Astrocyte of the spinal cord (primary cell): Measurements from ENCODE around the gene LMAN1L.

Experiments used
- DNase-seq: peaks from one replicate; pipeline ENCODE4 v3.0.0; 2011; ENCODE audit warnings: low read depth, low spot score
- H3K4me3 ChIP-seq: 2 replicates; pipeline ENCODE4 v1.5.1; 2011; ENCODE audit warnings: low read depth, mild to moderate bottlenecking, low read length, moderate library complexity
- CTCF ChIP-seq: IDR thresholded peaks from 2 replicates; pipeline ENCODE4 v1.5.1; 2012; ENCODE audit warnings: low read depth, mild to moderate bottlenecking, low read length, inconsistent platforms
- in situ Hi-C: cut with HindIII; loops from 2 replicates; pipeline ENCODE4 v1.10.0; 2017; ENCODE audit warnings: low sequenced_read_pairs

The LMAN1L gene

GRCh38 chr15:74868059-74868458, 55.4 kb downstream of the LMAN1L start:
- no peak overlapping the region for H3K4me3 ChIP-seq
- DNase-seq = no peak
- no peak for TF ChIP-seq CTCF
- in situ Hi-C loops = no loop called here

DNA sequence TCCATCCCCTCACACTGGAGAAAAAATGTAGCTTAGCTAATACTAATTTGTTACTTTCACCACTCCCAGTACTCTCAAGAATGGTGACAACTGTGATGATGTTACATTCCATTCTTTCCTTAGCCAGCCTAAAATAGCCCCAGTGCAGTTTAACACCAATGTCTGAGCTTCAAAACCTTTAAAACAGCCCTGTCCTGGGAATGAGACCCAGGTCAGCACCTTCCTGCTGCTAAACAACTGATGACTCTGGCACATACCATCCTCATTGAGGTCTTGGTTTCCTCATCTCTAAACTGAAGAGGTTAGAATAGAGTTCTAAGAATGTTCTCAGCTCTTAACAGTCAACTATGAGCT, 56.7 kb downstream of the LMAN1L start:
- in situ Hi-C loops = no loop called here
- H3K4me3 ChIP-seq = no peak overlapping the region
- TF ChIP-seq CTCF = no peak
- DNase-seq = no peak

DNA sequence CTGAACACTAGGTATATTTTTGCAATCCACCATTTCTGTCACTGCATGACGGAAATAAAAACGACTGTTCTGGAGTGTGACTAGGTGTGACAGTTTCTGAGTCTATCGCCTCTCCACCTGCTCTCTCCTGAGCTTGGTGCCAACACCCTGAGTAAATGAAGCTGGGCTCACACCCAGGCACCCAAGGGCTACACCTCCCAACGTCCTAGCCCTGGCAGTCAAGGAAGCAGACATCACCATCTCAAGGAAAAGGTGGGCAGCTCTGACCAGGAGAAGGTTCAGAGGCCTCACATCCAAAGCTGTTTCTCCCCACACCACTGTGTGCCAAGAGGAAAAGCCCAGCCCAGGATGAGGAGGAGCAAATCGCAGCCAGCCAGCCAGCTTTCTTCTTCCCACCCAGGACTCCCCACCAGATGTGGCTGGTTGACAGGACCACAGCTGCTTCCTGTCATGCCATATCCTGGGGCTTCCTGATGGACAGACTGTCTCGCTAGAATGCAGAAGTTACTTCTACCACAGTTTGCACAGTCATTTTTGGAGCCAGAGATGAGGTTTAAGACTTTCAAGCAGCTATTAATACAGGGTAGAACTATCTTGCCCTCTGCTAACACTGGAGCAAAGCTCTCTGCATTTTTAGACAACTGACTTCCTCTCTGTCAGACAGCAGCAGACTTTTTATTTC, 57.2 kb downstream of the LMAN1L start:
- TF ChIP-seq CTCF = no peak
- no peak for DNase-seq
- H3K4me3 ChIP-seq = no peak overlapping the region
- in situ Hi-C loops = no loop called here

DNA sequence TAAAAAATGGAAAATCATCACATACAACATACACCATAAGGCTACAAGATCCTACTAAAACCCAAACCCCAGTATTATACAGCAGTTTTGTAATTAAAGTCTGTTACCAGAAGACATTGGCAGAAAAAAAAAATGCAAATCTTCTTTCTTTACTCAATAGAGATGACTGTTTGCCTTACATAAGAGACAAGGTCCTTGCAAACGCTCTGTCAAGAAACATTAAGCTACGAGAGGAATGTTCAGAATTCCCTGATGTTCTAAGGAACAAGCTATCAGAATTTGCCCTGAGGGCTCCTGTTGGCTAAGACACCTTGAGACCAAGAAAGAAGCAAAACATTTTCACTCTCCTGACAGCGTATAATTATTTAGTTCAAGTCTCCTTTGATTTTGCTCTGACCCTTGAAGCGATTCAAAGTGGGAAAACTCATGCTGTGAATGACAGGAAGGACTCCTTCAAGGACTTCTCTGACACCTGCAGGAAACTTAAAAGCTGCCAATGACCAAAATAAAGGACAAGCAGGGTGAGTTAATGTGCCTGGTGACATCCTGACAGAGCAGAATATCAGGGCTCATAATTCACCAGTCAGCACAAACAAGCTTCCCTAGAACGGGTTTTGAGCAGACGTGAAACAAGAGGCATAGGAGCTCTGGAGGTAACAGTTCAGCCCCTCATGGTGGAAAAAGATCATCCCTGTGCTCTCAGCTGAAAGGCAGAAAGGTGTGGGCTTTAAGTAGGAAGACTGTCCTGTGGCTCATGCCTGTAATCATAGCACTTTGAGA, 58.0 kb downstream of the LMAN1L start:
- TF ChIP-seq CTCF = no peak
- in situ Hi-C loops = no loop called here
- DNase-seq = no peak

GRCh38 chr15:74872702-74873035, 60.0 kb downstream of the LMAN1L start:
- TF ChIP-seq CTCF = no peak
- in situ Hi-C loops = no loop called here
- peak overlapping the region; percentile 85 for H3K4me3 ChIP-seq
- DNase-seq = no peak

More for the DNA sequence above, 58.0 kb downstream of the LMAN1L start:
- no peak overlapping the region for H3K4me3 ChIP-seq

DNA sequence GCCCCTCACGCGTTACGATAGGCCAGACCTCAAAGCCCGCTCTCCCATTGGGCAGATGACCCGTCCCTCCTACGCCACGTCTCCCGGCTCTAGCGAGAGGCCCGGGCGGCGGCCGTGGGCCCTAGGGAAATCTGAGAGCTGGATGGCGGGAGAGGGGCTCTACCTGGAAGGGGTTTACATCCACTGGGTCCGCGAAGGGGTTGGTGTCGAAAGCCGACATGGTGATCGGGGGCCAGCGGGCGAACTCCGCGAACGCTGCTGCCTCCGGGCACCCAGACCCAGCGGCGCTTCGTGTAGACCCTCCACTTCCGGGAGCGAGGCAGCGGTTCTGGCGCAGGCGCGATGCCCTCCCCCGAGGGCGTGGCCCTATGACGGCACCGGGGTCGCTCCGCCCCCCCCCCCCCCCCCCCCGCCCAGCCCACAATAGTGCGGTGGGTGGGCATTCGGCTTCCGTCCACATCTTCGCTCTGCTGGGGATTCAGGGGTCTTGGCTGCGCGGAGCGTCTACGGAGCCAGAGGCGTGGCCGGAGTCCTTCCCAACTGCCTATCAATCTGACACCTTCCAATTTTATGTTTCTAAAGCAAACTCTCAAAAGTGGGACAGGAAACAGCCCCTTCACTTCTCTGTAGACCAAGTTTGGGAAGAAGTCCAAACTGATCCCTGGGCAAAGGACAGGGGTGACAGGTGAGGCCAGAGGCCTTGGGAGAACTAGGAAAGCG, 60.6 kb downstream of the LMAN1L start, which contains the start of gene SCAMP2:
Gene SCAMP2 (minus strand): TSS at position 330 of the 720 bp plus-strand sequence. CDS start 110 bp downstream, at position 220.
- in situ Hi-C loops = no loop called here
- TF ChIP-seq CTCF = no peak
- peak; percentile 96 for DNase-seq
- H3K4me3 ChIP-seq = peak within 1 kb of the TSS; percentile 85
